Esophagus squamous epithelium (tissue), 5 donors: ENCODE results near the gene HIGD2A. TPM values are rescaled to one million over a fixed set of nuclear protein-coding genes. Genes with fewer than 3 reads are reported as not detected.

ENCODE experiments used
- DNase-seq: peaks from one replicate; lab custom pipeline; 2025; lab: John Stamatoyannopoulos, UW
- H3K27ac ChIP-seq, 4 donors: fragments of 200-600 bp; sonication (generic); one replicate each; pipeline ENCODE4 v1.5.1; 2016 to 2019; ENCODE audit warnings: mild to moderate bottlenecking in 1 of 4
- H3K27me3 ChIP-seq, 4 donors: fragments of 200-600 bp; sonication (generic); 1 replicate in 3 of 4; 2 replicates in 1 of 4; pipeline versions ENCODE4 v1.5.1 to v1.6.0; 2017 to 2021; ENCODE audit warnings: antibody characterized with exemption in 1 of 4
- H3K36me3 ChIP-seq, 3 donors: fragments of 200-600 bp; sonication (generic); one replicate each; pipeline ENCODE4 v1.5.1; 2016 to 2019
- H3K4me1 ChIP-seq, 3 donors: fragments of 200-600 bp; sonication (generic); one replicate each; pipeline ENCODE4 v1.5.1; 2017 to 2019
- H3K4me3 ChIP-seq, 4 donors: fragments of 200-600 bp; sonication (generic); 1 replicate in 3 of 4; 2 replicates in 1 of 4; pipeline ENCODE4 v1.5.1; 2016 to 2019; ENCODE audit warnings: mild to moderate bottlenecking in 2 of 4, moderate library complexity in 1 of 4
- H3K9me3 ChIP-seq, 3 donors: fragments of 200-600 bp; sonication (generic); one replicate each; pipeline ENCODE4 v1.5.1; 2016 to 2019
- CTCF ChIP-seq, 6 experiments: fragments of 450-650 bp in 4 of 6; fragments of 200-600 bp in 2 of 6; sonication (generic) in 2 of 6; IDR thresholded peaks; one replicate each; pipeline ENCODE4 v1.5.1; 2016 to 2019; ENCODE audit warnings: antibody characterized with exemption in 6 of 6, mild to moderate bottlenecking in 4 of 6, moderate library complexity in 4 of 6
- POLR2A ChIP-seq, 4 donors: fragments of 450-650 bp; IDR thresholded peaks; one replicate each; pipeline ENCODE4 v1.6.1; 2017; ENCODE audit warnings: antibody characterized with exemption in 4 of 4, mild to moderate bottlenecking in 4 of 4, moderate library complexity in 3 of 4
- whole genome bisulfite sequencing, 2 donors: methylation state at CpG; one replicate each; pipeline ENCODE4 v1.1.5; 2018; 5-methylcytosine and 5-hydroxymethylcytosine counted together
- intact Hi-C: fragments of 100-400 bp; cut with DNase I; formaldehyde crosslinking; loops from one replicate; pipeline ENCODE4 v1.15.0; 2022
- total RNA-seq, 4 donors: library from RNA; depleted of rRNA; stranded (reverse); fragments of >200 nt; gene quantifications; one replicate each; pipeline ENCODE4 v1.1.0, GENCODE V29; 2016
- donor health status: DM: yes; HTN: yes; CAD: no.

Gene HIGD2A
- total RNA-seq, 4 donors from 2014 or later = 77.2 to 122 (median 90.3) TPM

- peaks cover 0 to 28% (median 6%) of the 10 kb centered on the region in 3 donors for H3K36me3 ChIP-seq
- intact Hi-C loops = loop anchor here (10.0 kb wide), 1 partner anchor 122 kb away; the partner anchor contains the start of gene RNF44
- H3K27ac ChIP-seq = peak overlapping the region; percentile 90 to 99 (median 96)
- WGBS, 2 donors = 53 to 57% methylated on average over 3 to 7 of the region's 10 CpGs
- TF ChIP-seq CTCF (IDR thresholded peaks at IDR 0.05) = no peak
- TF ChIP-seq POLR2A (IDR thresholded peaks at IDR 0.05) = no peak
- no peak for DNase-seq
- no peaks in the 10 kb centered on the region for H3K27me3 ChIP-seq
- H3K4me3 ChIP-seq = peak overlapping the region; percentile 77 to 98 (median 90)
- peaks cover 57 to 91% (median 58%) of the 10 kb centered on the region in 3 donors for H3K4me1 ChIP-seq
- no peaks in the 10 kb centered on the region for H3K9me3 ChIP-seq
These were observed 24.1 kb downstream of the HIGD2A start for GRCh38 chr5:176412517-176413254.

- no peaks in the 10 kb centered on the region for H3K9me3 ChIP-seq
- peak overlapping the region; percentile 90 to 99 (median 96) for H3K27ac ChIP-seq
- H3K36me3 ChIP-seq = peaks cover 0 to 22% (median 6%) of the 10 kb centered on the region in 3 donors
- WGBS, 2 donors = 34 to 45% methylated on average over 2 of the region's 2 CpGs
- no peaks in the 10 kb centered on the region for H3K27me3 ChIP-seq
- intact Hi-C loops = loop anchor here (10.0 kb wide), 1 partner anchor 122 kb away; the partner anchor contains the start of gene RNF44
- peaks cover 53 to 90% (median 55%) of the 10 kb centered on the region in 3 donors for H3K4me1 ChIP-seq
- no peak for TF ChIP-seq CTCF (IDR thresholded peaks at IDR 0.05)
- no peak for TF ChIP-seq POLR2A (IDR thresholded peaks at IDR 0.05)
- peak overlapping the region; percentile 77 to 98 (median 90) for H3K4me3 ChIP-seq
- no peak for DNase-seq
These were observed 24.7 kb downstream of the HIGD2A start for GRCh38 chr5:176413255-176413565.

GRCh38 chr5:176413709-176414191 lies 25.2 kb downstream of the HIGD2A start:
- TF ChIP-seq CTCF (IDR thresholded peaks at IDR 0.05) = no peak
- TF ChIP-seq POLR2A (IDR thresholded peaks at IDR 0.05) = no peak
- WGBS, 2 donors = 48 to 62% methylated on average over 3 to 4 of the region's 7 CpGs
- H3K27me3 ChIP-seq = no peaks in the 10 kb centered on the region
- H3K4me1 ChIP-seq = peaks cover 53 to 88% (median 55%) of the 10 kb centered on the region in 3 donors
- intact Hi-C loops = loop anchor here (10.0 kb wide), 1 partner anchor 121 kb away; the partner anchor contains the start of gene RNF44
- peaks cover 0 to 17% (median 6%) of the 10 kb centered on the region in 3 donors for H3K36me3 ChIP-seq
- no peaks in the 10 kb centered on the region for H3K9me3 ChIP-seq
- no peak for DNase-seq
- peak overlapping the region; percentile 77 to 98 (median 90) for H3K4me3 ChIP-seq
- peak overlapping the region; percentile 90 to 99 (median 96) for H3K27ac ChIP-seq

- DNase-seq = no peak
- intact Hi-C loops = loop anchor here (10.0 kb wide), 1 partner anchor 120 kb away; the partner anchor contains the start of gene RNF44
- Histone ChIP-seq H3K9me3 (no peaks in the 10 kb centered on the region), H3K27ac (peak overlapping the region; percentile 90 to 99 (median 96)), H3K4me1 (peaks cover 49 to 79% (median 55%) of the 10 kb centered on the region in 3 donors), H3K4me3 (peak overlapping the region; percentile 77 to 98 (median 90)), H3K27me3 (no peaks in the 10 kb centered on the region), H3K36me3 (peaks cover 0 to 7% (median under 1%) of the 10 kb centered on the region in 3 donors)
- TF ChIP-seq POLR2A (IDR thresholded peaks at IDR 0.05) (no peak), CTCF (IDR thresholded peaks at IDR 0.05) (no peak)
- 46 to 49% methylated on average over 3 of the region's 3 CpGs for WGBS, 2 donors
These were observed 26.2 kb downstream of the HIGD2A start for GRCh38 chr5:176414704-176415103.
